GM12872 (cell line): ENCODE results near the gene SIRT7.

Source experiments
- TF ChIP-seq, protein P1 (sequence below): IDR thresholded peaks from 3 replicates; pipeline ENCODE4 v1.5.1; 2011; ENCODE audit warnings: low read depth, mild to moderate bottlenecking, low read length, moderate library complexity; ENCODE audit not compliant: insufficient read depth

SIRT7 gene

DNA sequence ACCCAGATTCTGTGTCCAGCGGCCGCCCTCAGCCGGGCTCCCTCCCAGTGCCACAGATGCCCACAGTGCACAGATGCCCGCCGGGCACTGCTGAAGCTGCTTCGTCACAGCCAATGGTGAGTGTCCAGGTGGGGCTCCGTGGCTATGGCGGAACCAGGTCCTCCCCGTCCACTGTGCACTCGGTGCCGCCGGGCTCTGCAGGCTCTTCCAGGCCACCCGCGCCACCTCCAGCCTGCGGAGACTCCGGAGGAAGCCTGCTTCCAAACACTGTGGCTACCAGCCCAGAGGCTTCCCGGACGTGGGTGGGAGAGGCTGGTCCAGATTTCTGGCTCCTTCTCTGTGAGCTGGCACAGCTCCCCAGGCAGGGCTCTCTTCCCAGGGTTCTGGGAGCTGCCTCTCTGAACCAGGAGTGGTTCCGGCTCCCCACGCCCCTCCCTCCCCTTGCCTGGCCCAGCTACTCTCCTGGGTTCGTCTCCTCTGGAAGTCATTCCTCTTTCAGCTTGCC lies 22.0 kb upstream of the SIRT7 start:
- TF ChIP-seq, protein P1, sequence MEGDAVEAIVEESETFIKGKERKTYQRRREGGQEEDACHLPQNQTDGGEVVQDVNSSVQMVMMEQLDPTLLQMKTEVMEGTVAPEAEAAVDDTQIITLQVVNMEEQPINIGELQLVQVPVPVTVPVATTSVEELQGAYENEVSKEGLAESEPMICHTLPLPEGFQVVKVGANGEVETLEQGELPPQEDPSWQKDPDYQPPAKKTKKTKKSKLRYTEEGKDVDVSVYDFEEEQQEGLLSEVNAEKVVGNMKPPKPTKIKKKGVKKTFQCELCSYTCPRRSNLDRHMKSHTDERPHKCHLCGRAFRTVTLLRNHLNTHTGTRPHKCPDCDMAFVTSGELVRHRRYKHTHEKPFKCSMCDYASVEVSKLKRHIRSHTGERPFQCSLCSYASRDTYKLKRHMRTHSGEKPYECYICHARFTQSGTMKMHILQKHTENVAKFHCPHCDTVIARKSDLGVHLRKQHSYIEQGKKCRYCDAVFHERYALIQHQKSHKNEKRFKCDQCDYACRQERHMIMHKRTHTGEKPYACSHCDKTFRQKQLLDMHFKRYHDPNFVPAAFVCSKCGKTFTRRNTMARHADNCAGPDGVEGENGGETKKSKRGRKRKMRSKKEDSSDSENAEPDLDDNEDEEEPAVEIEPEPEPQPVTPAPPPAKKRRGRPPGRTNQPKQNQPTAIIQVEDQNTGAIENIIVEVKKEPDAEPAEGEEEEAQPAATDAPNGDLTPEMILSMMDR, result no peak

DNA sequence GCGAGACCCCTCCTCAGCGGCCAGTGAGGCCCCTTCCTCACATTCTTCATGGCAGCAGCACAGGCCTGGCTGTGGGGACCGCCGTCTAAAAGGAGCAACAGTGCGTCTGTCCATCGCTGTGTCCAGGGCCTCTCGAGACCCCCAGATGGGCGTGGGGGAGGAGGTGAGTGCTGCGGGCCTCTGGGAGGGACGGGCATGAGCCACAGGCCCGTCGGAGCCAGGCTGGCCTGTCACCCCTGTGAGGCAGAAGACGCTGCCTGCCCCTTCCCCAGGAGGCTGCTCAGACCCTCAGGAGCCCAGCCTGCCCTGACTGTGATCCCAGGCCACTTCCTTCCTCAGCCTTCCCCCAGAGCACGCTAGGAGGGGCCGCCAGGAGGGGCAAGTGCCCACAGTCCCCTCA lies 21.2 kb upstream of the SIRT7 start:
- TF ChIP-seq, protein P1, result no peak

DNA sequence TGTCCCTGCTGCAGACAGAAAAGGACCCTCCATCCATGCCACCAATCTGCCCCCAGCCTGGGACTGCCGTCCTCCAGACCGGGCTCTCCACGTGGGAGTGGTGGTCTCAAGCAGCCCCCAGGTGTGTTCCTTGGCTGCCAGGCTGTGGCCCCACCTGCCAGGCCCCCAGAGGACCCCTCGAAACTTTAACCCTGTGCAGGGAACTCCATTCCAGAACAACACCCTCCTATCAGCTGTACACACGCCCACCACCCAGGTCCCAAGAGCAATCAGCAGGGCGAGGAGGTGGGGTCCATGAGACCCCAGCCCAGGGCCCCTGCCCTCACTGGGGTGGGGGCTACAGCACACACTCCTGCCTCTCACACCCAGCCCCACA lies 17.7 kb upstream of the SIRT7 start:
- TF ChIP-seq, protein P1, result no peak

DNA sequence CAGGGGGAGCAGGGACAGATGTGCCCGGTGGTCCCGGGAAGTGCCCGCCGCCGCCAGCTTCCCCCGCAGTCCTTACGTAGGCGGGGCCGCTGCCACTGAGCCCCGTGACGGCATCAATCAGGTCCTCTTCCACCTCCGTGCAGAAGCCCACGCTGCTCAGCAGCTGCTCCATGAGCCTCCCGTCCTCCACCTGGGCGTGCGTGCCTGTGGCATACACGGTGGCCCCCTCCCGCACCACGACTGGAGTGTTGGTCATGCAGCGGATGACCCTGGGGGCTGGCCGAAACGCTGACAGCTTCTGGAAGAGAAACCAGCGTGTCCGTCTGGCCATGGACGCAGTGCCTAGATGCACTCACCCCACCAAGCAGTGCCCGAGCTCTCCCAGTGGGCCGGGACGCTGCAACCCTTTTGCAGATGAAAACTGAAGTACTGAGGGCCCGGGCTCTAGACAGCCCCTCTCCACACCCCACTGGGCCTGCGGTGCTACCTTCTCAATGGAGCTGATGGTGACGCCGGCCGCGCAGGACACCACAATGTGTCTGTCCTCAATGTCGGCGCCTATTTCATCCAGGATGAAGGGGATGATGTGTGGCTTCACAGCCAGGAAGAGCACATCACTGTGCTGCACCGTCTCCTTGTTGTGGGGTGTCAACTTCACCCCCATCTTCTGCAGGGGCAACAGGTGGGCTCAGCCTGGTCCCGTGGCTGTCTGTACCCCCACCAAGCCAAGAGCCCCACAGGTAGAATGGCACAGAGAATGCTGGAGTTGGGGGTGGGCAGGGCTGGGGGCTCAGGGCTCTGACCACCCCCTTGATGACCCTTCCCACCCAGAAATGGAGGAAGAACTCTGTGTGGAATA lies 17.1 kb upstream of the SIRT7 start:
- TF ChIP-seq, protein P1, result no peak

DNA sequence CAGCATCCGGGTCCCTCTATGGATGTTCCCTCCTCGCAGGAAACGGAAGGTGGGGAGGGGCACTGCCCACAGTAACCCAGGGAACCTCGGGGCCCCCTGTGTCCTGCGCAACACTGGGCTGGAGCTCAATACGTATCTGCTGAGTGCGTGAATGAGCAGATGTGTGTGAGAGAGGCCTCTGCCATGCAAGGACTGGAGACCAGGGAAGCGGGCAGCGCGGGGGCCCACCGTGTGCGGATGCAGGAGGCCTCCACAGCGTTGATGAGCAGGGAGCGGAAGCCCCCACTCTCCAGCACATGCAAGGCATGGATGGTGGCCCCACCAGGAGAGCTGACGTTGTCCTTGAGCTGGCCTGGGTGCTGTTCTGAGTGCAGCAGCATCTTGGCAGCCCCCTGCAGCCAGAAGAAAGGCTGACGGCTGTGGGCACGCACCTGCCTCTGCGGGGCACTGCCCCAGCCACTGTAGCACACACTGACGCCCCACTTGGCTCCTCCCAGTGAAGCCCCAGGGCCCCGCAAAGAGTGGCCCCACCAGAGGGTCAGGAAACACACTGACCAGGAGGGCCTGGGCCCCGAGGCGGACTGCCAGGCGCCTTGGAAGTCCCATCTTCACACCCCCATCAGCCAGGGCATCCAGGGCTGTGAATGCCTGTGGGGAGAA lies 16.3 kb upstream of the SIRT7 start:
- TF ChIP-seq, protein P1, result no peak

DNA sequence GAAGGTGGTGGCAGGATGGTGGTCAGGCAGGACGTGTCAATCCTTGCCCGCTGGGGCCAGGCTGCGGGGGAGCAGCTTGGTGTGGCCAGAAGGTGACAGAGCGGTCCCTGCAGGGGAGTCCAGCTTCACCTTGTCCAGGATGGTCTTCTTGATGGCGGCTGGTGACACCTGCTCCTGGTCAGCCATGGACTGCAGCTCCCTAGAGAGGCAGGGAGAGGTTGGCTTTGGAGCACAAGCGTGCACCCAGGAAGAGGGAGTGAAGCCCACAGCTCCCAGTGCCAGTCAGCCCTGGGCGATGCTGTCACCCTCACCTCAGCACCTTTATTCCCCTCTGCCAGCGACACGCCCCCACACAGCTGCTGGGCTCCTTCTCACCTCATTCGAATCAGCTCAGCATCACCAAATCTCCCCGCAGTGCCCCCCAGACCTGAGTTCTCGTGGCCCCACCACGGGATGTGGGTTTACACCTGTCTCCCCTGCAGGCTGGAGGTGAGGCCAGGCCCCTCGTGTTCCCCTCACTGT lies 15.3 kb upstream of the SIRT7 start:
- TF ChIP-seq, protein P1, result no peak

DNA sequence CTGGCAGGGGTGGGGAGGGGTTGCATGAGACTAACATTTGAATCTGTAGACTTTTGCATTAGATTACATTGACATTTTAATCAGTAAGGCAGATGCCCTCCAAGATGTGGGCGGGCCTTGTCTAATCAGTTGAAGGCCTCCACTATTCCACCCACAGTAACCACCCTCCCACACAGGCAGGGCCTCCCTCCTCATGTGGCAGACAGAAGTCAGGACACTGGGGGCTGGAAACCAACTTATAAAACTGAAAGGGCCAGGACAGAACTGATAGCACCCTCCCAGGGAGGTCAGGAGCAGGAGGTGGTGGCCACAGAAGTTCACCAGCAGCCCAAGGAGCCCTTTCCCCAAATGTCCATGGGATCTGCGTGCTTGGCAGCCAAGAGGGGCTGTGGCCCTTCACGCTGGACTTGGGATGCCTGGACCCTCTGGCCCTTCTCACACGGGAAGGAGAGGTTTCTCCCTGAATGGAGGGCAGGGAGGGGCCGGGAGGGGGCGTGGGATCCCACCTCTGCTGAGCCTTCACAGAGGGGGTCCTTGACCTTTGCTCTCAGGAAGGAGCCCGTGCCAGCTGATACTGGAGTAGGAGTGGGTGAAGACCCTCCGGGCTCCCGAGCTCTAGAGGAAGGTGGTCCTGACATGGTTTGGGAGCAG lies 14.5 kb upstream of the SIRT7 start:
- TF ChIP-seq, protein P1, result no peak
